HG03139 (cell line): ENCODE data around the gene THRB.

Experiments used
- ATAC-seq: cut with Tn5 transposase; IDR thresholded peaks from one replicate; pipeline ENCODE4 v1.9.1; 2021; ENCODE audit not compliant: unreplicated experiment

THRB gene

GRCh38 chr3:24154781-24155180 is 339.9 kb downstream of the THRB start:
- peak; percentile 9 for ATAC-seq

DNA sequence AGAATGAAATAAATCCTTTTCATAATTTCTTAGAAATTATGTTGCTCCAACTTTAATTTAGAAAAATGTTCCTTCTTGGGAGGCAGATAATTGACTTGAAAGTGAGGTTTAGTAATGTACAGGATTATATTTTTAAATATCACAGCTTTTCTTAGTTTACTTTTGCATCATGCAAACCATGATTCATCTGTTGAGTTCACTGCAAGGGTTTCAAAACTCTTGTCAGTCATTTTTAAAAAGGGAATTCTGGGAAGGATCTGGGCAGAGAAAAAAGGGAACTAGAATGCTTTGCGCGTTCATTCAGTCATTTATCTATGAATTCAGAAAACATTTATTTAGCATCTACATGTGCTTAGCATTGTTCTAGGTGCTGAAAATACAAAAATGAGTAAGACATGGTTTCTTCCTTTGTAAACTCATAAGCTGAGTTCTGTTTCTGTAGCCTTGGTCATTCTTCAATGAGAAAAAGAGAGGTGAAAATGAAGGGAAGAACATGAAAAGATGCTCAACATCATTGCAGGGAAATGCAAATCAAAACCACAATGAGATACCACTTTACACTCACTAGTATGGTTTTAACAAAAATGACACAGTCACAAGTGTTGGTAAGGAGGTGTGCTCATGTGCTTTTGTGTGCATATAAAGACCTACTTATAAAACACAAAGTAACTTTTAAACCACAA is 340.5 kb downstream of the THRB start:
- ATAC-seq = peak; percentile 67

DNA sequence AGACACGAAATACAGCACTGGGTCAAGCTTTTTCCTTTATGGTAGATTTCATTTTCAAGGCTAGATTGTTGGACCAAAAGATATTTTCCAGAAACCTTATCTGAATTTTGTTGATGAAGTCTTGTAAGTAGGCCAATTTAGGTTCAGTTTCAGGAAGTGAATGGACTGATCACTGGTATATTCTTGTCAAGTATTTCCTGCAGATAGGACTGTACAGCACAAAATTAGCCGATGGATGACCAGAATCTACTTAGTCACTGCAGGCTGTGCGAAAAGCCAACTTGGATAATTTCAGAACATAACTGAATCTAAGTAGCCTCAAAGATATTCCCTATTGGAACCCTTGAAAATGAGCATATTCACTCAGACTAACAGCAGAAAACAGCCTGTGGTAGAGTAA is 343.1 kb downstream of the THRB start:
- no peak for ATAC-seq

DNA sequence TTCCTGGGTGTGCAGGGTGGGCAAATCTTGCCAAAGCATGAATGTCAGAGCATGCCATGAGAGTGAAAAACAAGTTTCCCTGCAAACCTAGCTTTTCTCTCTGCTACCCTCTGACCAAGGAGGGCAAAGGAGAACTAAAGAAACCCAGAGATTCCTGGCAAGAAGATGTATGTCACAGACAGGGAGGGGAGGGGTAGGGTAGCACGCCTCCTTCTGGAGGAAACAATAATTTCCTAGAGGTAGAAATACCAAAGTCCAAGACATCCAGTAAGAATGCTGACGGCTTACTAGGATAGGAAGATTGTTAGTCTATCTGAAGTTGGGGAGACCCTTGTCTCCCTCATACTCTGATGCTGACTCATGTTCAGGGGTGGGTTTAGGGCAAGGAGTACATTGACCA is 345.6 kb downstream of the THRB start:
- ATAC-seq = no peak

- ATAC-seq = no peak
Observed at GRCh38 chr3:24145981-24146822, 348.4 kb downstream of the THRB start.

GRCh38 chr3:24145481-24145880 is 349.2 kb downstream of the THRB start:
- no peak for ATAC-seq

DNA sequence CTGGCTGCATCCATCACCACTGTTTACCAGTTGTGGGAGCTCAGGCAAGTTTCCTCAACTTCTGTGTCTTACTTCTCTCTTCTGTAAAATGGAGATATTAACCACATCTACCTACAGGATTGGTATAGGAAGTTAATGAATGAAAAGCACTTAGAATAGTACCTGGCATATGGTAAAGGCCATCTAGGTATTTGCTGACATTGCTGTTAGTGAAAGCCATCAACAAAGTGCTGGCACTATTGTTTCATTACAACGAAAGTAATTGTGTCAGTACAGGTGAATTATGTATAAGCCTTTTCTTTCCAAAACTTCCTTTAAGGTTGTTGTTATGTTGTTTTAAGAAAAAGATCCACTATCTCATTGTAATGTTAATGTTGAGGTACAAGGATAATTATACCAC is 352.5 kb downstream of the THRB start:
- no peak for ATAC-seq

DNA sequence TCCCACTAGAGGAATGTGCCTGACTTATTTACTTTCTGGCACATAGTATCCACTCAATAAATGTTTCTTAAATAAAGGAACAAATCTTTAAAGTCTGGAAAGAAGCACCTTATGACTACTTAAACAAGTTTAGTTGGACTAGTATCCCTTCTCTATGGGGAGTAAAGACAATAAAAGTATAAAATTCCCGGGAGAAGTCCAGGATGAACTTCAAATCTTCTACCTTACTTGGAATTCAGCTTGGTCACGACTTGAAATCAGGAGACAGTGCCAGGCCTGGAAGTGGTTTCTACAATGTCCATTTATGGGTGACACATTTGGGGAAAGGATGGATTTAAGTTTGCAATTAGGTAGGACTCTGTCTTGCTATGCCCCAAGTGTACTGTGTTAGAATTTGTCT is 353.1 kb downstream of the THRB start:
- no peak for ATAC-seq

DNA sequence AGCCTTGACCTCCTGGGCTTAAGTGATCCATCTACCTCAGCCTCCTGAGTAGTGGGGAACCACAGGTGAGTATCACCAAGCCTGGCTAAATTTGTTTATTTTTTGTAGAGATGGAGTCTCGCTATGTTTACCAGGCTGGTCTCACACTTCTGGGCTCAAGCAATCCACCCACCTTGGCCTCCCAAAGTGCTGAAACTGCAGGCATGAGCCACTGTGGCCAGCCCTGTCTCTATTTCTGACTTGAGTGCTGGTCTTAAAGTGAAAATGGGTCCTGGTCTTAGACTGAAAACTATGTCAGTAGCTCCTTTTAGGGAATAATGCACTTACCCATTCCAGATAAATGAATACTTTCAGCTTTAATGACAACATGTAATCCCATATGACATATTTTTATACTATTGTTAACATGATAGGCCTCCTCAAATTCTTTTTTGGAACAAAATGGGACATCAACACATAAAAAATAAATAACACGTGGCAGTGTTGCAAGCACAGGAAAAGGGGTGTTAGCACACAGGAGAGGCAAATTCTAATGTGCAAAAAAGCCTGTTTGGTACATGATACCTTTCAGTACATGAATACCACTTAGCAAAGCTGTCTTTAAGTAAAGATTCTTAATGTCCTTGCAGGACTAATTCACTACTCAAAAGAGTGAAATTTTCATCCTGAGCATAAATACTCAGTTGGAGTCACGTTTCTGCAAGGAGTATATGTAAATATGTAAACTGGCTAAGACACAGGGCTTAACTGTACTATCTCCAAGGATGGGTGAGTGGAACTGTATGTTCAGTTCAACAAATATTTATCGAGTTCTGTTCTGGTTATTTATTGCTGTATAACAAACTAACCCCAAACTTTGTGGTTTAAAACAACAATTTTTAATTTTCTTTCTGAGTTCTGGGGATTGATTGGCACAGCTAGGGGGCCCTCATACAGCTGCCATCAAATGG is 354.9 kb downstream of the THRB start:
- no peak for ATAC-seq

DNA sequence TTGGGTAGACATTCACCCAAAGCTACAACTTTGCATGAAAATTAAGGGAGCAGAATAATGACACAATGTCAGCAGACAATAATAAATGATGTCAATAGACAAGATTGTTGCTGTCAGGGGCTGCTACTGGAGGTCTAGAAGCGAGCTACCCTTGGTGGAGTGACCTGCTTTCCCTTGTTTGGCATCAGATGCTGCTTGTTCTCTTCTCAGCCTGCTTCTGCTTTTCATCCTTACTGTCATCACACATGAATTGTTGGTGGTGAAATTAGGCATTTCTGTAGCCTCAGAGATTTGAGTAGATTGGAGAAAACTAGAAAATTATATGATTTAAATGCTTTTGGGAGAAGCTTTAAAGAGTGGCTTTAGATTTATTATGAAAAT is 355.8 kb downstream of the THRB start:
- ATAC-seq = no peak

- ATAC-seq = no peak
Observed at GRCh38 chr3:24137958-24138875, 356.4 kb downstream of the THRB start.

DNA sequence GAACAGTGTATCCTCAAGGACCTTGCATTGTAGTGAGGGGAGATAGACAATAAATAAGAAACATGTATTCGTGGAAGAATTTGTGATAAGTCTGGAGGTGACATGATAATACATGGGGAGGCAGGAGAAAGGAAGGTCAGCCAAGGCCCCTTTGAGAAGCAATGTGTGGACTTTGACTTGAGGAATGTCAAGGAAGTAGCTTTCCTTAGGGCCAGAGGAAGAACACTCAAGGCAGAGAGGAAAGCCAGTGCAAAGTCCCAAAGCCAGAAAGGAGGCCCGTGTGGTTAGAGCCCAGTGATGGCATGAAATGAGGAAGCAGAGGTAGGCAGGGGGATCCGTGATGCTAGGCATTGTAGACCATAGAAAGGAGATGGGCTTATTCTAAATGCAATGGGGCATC is 357.3 kb downstream of the THRB start:
- ATAC-seq = no peak

DNA sequence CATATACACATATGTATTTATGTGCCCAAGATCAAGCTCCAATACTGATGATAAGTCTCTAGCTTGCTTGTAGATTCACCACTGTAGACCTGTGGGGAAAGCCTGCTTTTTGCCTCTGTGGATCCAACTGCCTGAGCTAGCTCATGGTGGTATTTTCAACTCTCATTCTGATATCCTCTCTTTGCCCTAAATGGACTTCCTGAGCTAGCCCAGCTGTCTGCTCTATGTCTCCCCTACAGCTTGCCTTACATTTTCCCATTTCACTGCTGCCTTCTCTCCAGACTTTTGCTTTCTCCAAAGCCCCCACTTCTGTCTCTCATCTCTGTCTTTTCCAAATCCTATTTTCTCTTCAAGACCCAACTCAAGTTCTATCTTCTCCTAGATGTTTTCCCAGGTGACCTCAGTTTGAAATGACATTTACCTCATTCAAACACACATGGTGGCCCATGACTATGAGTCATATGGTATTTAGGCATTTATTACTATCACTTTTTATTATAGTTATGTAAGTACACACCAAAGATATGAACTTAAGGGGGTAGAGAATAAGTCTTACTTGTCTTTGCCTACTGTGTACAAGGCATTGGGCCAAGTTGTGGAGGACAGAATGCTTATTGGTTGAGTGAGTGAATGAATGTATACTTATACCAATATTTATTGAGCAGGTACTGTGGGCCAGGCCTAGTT is 357.9 kb downstream of the THRB start:
- ATAC-seq = no peak

DNA sequence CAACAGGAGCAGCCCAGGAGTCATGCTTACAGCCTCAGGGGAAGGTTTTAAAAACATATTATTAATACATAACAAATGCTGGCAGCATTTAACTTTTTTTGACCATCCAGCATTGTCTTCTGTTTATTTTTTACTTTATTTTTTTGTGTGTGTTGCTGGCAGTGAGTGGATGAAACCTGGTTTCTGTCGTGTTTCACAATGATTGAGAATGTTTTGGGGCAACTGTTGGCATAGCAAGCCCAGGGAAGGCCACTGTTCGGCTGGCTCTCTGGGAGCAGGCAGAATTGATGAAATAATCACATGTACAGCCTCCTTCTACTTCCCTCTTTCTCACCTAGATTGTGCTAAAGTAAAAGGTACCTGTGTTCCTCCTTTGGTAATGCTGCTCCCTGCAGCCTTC is 359.4 kb downstream of the THRB start:
- ATAC-seq = no peak

GRCh38 chr3:24133942-24134341 is 360.7 kb downstream of the THRB start:
- ATAC-seq = no peak

- no peak for ATAC-seq
Observed at GRCh38 chr3:24133436-24133835, 361.2 kb downstream of the THRB start.

GRCh38 chr3:24129549-24129948 is 365.1 kb downstream of the THRB start:
- ATAC-seq = no peak

DNA sequence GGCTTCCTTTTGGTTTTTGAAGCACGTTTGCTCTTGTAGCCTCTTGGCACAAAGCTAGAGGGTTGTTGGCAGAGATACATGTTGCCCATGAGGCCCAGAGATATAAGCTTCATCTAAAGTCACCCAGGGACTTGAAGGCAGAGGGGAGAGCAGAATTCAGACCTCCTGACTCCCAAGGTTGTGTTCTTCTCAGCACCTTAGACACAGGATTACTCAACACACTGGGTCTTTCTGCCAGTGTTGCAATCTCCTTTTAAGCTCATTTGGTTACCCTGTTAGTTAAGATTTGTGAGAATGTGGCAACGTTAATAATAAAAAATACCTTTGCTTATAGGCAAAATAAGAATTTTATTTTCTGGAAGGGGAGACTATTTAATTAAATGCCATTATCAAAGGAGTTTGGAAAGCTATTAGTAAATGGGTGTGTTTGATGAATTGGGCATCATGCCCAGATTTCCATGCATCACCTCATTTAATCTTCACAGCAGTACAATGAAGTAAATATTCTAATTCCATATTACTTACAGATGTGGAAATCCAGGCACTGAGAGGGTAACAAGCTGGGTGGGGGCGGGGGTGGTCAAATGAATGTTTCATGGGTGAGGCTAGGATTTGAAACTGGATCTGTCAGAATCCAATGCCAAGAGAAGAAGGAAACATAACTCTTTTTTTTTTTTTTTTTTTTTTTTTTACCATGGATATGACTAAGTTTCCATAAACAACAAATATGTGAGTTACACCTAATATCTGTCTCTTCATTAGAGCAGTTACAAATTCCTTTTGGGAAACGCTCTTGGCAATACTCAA is 366.2 kb downstream of the THRB start:
- ATAC-seq = no peak

DNA sequence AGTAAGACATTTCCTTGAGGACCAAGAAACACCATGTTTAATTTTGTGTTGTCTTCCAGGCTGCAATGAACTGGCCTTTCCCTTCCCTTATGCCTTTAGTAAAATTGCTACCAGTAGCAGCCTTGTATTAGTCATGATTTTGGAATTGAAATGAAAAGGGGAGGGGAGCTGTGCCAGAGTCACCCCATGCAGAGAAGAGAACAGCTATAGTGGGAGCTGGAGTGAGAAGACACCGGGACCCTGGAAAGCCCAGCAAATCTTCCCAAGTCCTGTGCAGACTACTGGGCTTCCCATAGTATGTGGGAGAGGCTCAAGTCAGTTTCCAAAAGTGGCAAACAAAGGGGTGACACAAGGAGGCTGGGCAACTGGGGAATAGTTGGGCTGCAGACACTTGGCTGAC is 371.1 kb downstream of the THRB start:
- no peak for ATAC-seq
